ENCODE measurements around the gene RPA1.

DNA sequence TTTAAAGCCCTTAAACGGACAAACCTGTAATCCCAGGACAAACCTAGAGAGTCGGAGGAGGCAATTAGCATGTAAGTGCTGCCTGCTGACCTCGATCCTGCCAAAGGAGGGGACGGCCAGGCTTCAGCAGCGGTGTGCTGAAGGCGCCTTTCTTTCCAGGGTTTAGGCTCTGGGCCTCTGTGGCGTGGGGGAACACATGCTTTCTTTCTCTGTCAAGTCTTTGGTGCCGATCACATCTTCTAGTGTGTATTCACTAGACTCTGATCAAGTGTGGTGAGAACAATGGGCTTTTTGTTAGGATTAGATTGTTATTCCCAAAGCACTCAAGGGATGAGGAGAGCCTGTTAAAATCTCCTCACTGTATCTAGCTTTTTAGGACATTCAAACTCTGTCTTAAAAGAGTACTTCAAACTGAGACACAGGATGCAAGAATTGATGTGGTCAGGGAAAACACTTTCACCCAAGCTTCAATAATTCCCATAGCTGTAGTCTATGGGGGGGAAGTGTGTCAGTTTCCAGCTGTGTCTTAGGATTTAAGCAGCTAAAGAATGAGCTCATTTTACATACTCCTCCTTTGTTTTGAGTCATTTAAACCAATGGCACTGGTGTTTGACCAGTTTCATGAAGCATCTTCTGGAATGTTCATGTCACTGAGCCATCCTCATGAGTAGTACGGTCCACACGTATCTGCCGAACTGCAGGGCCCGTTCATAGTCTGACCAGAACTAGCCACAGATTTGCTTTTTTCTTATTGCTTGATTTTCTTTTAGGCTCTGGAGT lies 51.2 kb downstream of the RPA1 start:
- TF ChIP-seq POLR2A (IDR thresholded peaks at IDR 0.05; ENCODE audit: low read depth, low read length) = no peak
- no peak for TF ChIP-seq POLR2AphosphoS5 (IDR thresholded peaks at IDR 0.05; ENCODE audit: low read depth, low read length)
- no peak for TF ChIP-seq TAF1 (IDR thresholded peaks at IDR 0.05; ENCODE audit: borderline replicate concordance, low read depth, low read length)
